ENCODE data around the gene OGG1. TPM values are rescaled to one million over a fixed set of nuclear protein-coding genes. Genes with fewer than 3 reads are reported as not detected.

The OGG1 gene
- total RNA-seq, 2 experiments from 2014 or later: 35.7 to 36.5 TPM

DNA sequence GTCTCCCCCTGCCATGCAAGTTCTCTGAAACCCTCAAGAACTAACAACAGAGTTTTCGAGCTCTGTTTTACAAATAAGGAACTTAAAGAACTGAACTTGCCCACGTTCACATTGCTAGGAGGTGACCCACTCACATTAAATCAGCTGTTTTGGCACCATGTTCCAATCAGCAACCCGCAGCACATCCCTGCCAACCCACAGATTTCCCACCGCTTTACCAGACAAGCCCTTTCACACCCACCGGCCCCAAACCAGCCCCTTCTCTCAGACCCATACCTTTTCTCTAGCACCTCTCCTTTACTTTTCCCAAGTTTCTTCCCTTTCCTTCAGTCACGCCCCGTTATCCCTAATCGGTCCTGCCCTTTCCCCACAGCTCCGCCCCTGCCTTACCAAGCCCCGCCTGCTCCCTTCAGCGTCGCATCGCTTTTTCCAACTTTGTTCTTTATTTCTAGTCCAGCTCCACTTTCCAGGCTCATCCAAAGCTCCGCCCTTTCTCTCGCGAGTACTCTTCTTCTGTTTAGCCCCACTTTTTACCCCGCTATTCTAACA is 19.0 kb upstream of the OGG1 start:
- ChIA-PET CTCF (interaction anchor here (1.3 to 1.9 kb wide), 3 partner anchors 19 to 62 kb away, joined by 4 to 7 read pairs (median 5); partner anchors contain the start of genes ARPC4, CAMK1, OGG1 and TADA3), POLR2A (interaction anchor here (1.0 to 2.7 kb wide), 7 partner anchors 12 to 334 kb away, joined by 3 to 10 read pairs (median 3); partner anchors contain the start of genes ARPC4, CRELD1 and TADA3)
- Mint-ChIP-seq H3K27ac (peak overlapping the region; percentile 96), H3K4me3 (peak overlapping the region; percentile 88), H3K9me3 (no peaks in the 10 kb centered on the region), H3K4me1 (ENCODE audit: low read depth) (peaks cover 68% of the 10 kb centered on the region), H3K36me3 (peaks cover 15% of the 10 kb centered on the region), H3K27me3 (no peaks in the 10 kb centered on the region)
- intact Hi-C loops (cut with micrococcal nuclease): loop anchor here (1.0 to 10.0 kb wide), 9 partner anchors 20 to 767 kb away; partner anchors contain the start of genes CRELD1, MTMR14, RAD18 and TADA3
- DNase-seq: no peak

DNA sequence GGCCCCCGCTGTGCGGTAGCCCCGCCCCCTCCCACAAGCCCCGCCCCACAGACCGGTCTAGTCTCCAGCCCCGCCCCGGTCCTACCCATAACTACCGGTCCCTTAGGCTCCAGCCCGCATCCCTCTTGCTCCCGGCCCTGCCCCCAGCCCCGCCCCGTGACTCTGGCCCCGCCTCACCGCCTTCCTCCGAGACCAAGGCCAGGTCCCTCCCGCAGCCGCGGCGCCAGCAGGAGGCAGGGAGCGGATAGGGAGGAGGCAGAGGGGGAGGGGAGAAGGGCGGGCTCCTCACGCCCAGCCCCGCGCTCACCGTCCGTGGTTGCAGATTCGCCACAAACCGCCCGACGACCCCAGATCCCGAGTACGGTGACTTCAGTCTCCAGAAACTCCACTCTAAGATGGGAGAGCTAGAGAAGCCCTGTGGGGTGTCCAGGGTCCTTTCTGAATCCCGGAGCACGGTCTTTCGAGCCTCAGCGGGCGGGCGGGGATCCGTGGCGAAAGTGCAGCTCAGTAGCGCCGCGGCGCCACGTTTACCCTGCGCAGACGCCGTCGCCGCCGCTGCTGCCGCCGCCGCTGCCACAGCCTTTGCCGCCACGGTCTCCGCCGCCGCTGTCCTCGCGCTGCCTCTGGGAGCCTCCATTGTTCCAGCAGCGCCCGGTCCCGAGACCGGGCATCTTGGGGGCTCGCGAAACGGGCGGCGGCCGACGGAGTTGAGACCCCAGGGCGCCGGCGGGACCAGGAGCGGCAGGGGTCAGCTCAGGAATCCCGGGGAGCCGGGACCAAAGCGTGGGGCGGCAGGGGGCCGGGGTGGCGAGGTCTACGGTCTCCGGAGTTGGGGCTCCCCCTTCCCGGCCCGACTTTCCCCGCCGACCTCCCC is 18.3 kb upstream of the OGG1 start, which contains the start of gene BRPF1:
Gene BRPF1 (plus strand): TSS at position 530 of the 874 bp plus-strand sequence. CDS start 2,406 bp downstream, outside the sequence.
- Mint-ChIP-seq H3K4me1 (ENCODE audit: low read depth) (peaks cover 72% of the 10 kb centered on the region), H3K9me3 (no peaks in the 10 kb centered on the region), H3K27me3 (no peaks in the 10 kb centered on the region), H3K27ac (peak within 1 kb of the TSS; percentile 96), H3K4me3 (peak within 1 kb of the TSS; percentile 88), H3K36me3 (peaks cover 17% of the 10 kb centered on the region)
- ChIA-PET POLR2A (interaction anchor here (0.5 to 2.7 kb wide), 9 partner anchors 11 to 342 kb away, joined by 3 to 10 read pairs (median 3); partner anchors contain the start of genes ARPC4, CRELD1 and TADA3), CTCF (interaction anchor here (1.0 to 1.9 kb wide), 5 partner anchors 12 to 228 kb away, joined by 3 to 7 read pairs (median 5); partner anchors contain the start of genes ARPC4, CAMK1, OGG1 and TADA3)
- DNase-seq: peak; percentile 100
- intact Hi-C loops (cut with micrococcal nuclease): loop anchor here (1.0 to 10.0 kb wide), 9 partner anchors 19 to 768 kb away; partner anchors contain the start of genes CRELD1, MTMR14, RAD18 and TADA3

DNA sequence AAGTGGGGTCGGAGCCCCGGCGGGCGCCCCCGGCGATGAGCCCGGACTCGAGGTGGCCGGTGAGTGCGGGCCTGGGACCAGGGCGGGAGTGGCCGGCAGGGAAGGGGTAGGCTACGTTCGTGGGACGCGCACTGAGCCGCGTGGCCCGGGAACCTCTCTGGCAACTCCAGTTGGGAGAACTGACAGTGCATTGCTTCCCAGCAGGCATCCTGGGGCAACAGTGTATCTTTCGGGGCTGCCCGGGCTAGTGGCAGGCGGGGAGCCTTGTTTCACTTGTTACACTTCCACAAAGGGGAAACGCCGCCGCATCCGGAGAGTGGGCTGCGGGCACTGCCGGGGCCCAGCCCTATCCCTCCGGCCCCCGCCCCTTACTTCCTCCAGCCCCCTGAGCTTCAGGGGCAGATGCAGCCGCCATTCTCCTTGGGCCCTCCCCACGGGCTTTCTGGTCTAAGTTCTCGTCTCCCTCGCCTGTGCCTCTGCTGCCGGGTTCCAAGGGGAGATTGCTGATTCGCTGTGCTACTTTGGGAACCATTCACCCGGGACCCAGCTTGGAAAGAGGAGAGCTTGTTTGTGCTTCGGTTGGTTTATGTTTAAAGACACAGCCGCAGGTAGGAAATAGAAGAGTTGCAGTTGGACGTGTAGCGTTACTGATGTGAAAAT is 17.5 kb upstream of the OGG1 start:
- Mint-ChIP-seq H3K27me3 (no peaks in the 10 kb centered on the region), H3K4me3 (peak overlapping the region; percentile 88), H3K9me3 (no peaks in the 10 kb centered on the region), H3K27ac (peak overlapping the region; percentile 83), H3K36me3 (peaks cover 22% of the 10 kb centered on the region), H3K4me1 (ENCODE audit: low read depth) (peaks cover 72% of the 10 kb centered on the region)
- intact Hi-C loops (cut with micrococcal nuclease): loop anchor here (5.0 to 10.0 kb wide), 2 partner anchors 200 to 513 kb away; partner anchors contain the start of genes CRELD1 and TATDN2
- POLR2A ChIA-PET: interaction anchor here (0.8 to 2.7 kb wide), 15 partner anchors 10 to 336 kb away, joined by 3 to 10 read pairs (median 3); partner anchors contain the start of genes ARPC4, CRELD1, OGG1 and TADA3
- DNase-seq: peak; percentile 67
- CTCF ChIA-PET: interaction anchor here (1.0 to 1.9 kb wide), 7 partner anchors 11 to 228 kb away, joined by 3 to 8 read pairs (median 4); partner anchors contain the start of genes ARPC4, CAMK1, OGG1 and TADA3

GRCh38 chr3:9732740-9733115 is 17.0 kb upstream of the OGG1 start:
- ChIA-PET POLR2A (interaction anchor here (1.1 to 2.7 kb wide), 10 partner anchors 11 to 336 kb away, joined by 3 to 10 read pairs (median 3); partner anchors contain the start of genes ARPC4, OGG1 and TADA3), CTCF (interaction anchor here (0.7 to 1.5 kb wide), 5 partner anchors 11 to 229 kb away, joined by 3 to 8 read pairs (median 3); partner anchors contain the start of gene OGG1)
- peaks cover 68% of the 10 kb centered on the region for H3K4me1 Mint-ChIP-seq (ENCODE audit: low read depth)
- peak overlapping the region; percentile 88 for H3K4me3 Mint-ChIP-seq
- H3K9me3 Mint-ChIP-seq: no peaks in the 10 kb centered on the region
- intact Hi-C loops (cut with micrococcal nuclease): loop anchor here (5.0 to 10.0 kb wide), 2 partner anchors 200 to 512 kb away; partner anchors contain the start of genes CRELD1 and TATDN2
- H3K36me3 Mint-ChIP-seq: peaks cover 22% of the 10 kb centered on the region
- H3K27me3 Mint-ChIP-seq: no peaks in the 10 kb centered on the region
- H3K27ac Mint-ChIP-seq: peak overlapping the region; percentile 83
- DNase-seq: no peak

DNA sequence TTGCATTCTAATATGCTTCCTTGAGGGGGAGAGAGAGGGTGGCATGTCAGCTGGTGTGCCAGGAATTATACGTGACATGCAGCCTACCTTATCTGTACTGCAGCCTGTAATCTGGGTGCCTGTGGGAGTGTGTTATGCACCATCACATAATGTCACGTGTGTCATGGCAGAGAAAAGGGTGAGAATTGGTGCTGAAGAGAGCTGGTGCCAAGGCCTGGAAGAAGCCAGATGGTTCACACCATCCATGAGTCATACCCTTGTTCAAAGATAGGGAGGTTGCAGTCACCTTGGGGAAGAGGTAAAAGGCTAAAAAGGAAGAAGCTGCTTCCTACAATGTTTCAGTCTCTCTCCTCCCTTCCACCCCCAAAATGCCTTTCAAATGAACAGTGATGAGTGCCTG is 12.9 kb upstream of the OGG1 start:
- Mint-ChIP-seq H3K36me3 (peaks cover 50% of the 10 kb centered on the region), H3K9me3 (no peaks in the 10 kb centered on the region), H3K4me3 (no peak overlapping the region), H3K4me1 (ENCODE audit: low read depth) (peaks cover 49% of the 10 kb centered on the region), H3K27ac (peak overlapping the region; percentile 49), H3K27me3 (no peaks in the 10 kb centered on the region)
- CTCF ChIA-PET: interaction anchor here (0.7 to 1.2 kb wide), 5 partner anchors 9 to 235 kb away, joined by 3 to 9 read pairs (median 4); partner anchors contain the start of gene OGG1
- POLR2A ChIA-PET: no interaction called here
- peak; percentile 20 for DNase-seq
- intact Hi-C loops (cut with micrococcal nuclease): loop anchor here (10.0 kb wide), 1 partner anchor 508 kb away; the partner anchor contains the start of gene TATDN2

DNA sequence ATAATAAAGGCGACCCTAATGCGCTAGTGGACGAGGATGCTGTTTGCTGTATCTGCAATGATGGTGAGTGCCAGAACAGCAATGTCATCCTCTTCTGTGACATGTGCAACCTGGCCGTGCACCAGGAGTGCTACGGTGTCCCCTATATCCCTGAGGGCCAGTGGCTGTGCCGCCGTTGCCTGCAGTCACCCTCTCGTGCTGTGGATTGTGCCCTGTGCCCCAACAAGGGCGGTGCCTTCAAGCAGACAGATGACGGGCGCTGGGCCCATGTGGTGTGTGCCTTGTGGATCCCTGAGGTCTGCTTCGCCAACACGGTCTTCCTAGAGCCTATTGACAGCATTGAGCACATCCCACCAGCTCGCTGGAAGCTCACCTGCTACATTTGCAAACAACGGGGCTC is 10.6 kb upstream of the OGG1 start:
- Mint-ChIP-seq H3K4me3 (no peak overlapping the region), H3K27me3 (no peaks in the 10 kb centered on the region), H3K27ac (no peak overlapping the region), H3K36me3 (peaks cover 59% of the 10 kb centered on the region), H3K4me1 (ENCODE audit: low read depth) (peaks cover 30% of the 10 kb centered on the region), H3K9me3 (no peaks in the 10 kb centered on the region)
- CTCF ChIA-PET: interaction anchor here (1.6 kb wide), 1 partner anchor 12 kb away, joined by 7 read pairs; no protein-coding TSS in a partner anchor
- POLR2A ChIA-PET: interaction anchor here (0.8 kb wide), 1 partner anchor 581 kb away, joined by 3 read pairs; the partner anchor contains the start of gene SEC13
- no peak for DNase-seq
- intact Hi-C loops (cut with micrococcal nuclease): loop anchor here (10.0 kb wide), 1 partner anchor 506 kb away; the partner anchor contains the start of gene TATDN2

DNA sequence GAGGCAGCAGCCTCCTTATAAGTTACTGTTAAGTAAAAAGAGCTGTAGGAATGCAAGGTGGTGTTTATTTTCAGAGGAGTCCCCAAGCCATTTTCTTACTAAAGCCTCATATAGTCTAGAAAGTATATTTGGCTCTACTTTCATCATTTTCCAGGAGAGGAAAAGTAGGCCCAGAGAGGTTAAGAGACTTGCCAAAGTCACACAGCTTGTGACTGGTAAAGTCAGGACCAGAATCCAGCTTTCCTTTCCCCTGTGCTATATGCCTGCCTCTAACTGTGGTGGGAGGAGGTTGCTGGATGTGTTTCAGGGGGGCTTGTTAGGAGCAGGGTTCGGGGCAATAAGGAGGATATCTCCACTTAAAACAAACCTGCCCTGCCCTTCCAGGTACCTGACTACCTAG is 7.2 kb upstream of the OGG1 start:
- CTCF ChIA-PET: interaction anchor here (1.3 kb wide), 2 partner anchors 10 to 16 kb away, joined by 3 to 4 read pairs; partner anchors contain the start of gene BRPF1
- peaks cover 70% of the 10 kb centered on the region for H3K36me3 Mint-ChIP-seq
- no peak overlapping the region for H3K27ac Mint-ChIP-seq
- H3K9me3 Mint-ChIP-seq: no peaks in the 10 kb centered on the region
- H3K4me1 Mint-ChIP-seq (ENCODE audit: low read depth): peaks cover 19% of the 10 kb centered on the region
- intact Hi-C loops (cut with micrococcal nuclease): no loop called here
- H3K27me3 Mint-ChIP-seq: no peaks in the 10 kb centered on the region
- POLR2A ChIA-PET: interaction anchor here (1.4 kb wide), 1 partner anchor 11 kb away, joined by 3 read pairs; the partner anchor contains the start of gene BRPF1
- H3K4me3 Mint-ChIP-seq: no peak overlapping the region
- DNase-seq: no peak

DNA sequence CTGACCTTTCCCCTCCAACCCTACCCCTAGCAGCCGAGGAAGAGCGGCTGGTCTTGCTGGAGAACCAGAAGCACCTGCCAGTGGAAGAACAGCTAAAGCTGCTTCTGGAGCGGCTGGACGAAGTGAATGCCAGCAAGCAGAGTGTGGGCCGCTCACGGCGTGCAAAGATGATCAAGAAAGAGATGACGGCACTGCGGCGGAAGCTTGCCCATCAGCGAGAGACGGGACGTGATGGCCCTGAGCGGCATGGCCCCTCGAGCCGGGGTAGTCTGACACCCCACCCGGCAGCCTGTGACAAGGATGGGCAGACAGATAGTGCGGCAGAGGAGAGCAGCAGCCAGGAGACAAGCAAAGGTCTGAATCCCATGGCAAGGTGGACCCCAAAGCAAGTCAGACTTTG is 6.2 kb upstream of the OGG1 start:
- H3K36me3 Mint-ChIP-seq: peaks cover 70% of the 10 kb centered on the region
- DNase-seq: no peak
- H3K27ac Mint-ChIP-seq: no peak overlapping the region
- no peak overlapping the region for H3K4me3 Mint-ChIP-seq
- CTCF ChIA-PET: interaction anchor here (1.3 kb wide), 1 partner anchor 11 kb away, joined by 3 read pairs; the partner anchor contains the start of gene BRPF1
- no peaks in the 10 kb centered on the region for H3K9me3 Mint-ChIP-seq
- H3K4me1 Mint-ChIP-seq (ENCODE audit: low read depth): peaks cover 19% of the 10 kb centered on the region
- intact Hi-C loops (cut with micrococcal nuclease): no loop called here
- no peaks in the 10 kb centered on the region for H3K27me3 Mint-ChIP-seq
- POLR2A ChIA-PET: interaction anchor here (0.7 kb wide), 1 partner anchor 11 kb away, joined by 3 read pairs; no protein-coding TSS in a partner anchor

DNA sequence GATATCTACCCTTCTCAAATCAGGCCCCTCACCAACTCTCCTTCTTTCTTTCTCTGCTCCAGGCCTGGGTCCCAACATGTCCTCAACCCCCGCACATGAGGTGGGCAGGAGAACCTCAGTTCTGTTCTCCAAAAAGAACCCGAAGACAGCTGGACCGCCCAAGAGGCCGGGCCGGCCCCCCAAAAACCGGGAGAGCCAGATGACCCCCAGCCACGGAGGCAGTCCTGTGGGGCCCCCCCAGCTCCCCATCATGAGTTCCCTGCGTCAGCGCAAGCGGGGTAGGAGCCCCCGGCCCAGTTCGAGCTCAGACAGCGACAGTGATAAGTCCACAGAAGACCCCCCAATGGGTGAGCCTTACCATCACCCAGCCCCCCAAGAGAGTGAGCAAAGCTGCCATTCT is 5.6 kb upstream of the OGG1 start:
- peaks cover 20% of the 10 kb centered on the region for H3K4me1 Mint-ChIP-seq (ENCODE audit: low read depth)
- no peaks in the 10 kb centered on the region for H3K27me3 Mint-ChIP-seq
- H3K27ac Mint-ChIP-seq: no peak overlapping the region
- no peaks in the 10 kb centered on the region for H3K9me3 Mint-ChIP-seq
- CTCF ChIA-PET: no interaction called here
- POLR2A ChIA-PET: no interaction called here
- intact Hi-C loops (cut with micrococcal nuclease): no loop called here
- DNase-seq: no peak
- peaks cover 67% of the 10 kb centered on the region for H3K36me3 Mint-ChIP-seq
- H3K4me3 Mint-ChIP-seq: no peak overlapping the region

DNA sequence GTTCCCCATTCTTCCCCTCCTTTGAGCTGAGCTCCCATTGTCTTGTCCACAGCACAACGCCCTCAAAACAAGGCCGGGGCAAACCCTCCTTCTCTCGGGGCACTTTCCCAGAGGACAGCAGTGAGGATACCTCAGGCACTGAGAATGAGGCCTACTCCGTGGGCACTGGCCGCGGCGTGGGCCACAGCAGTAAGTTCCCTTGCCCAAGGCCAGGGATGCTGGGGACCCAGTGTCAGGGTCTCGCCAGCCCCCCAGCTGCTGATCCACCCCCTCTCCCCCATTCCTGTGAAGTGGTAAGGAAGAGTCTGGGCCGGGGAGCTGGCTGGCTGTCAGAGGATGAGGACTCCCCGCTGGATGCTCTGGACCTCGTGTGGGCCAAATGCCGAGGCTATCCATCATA is 4.2 kb upstream of the OGG1 start:
- POLR2A ChIA-PET: no interaction called here
- H3K9me3 Mint-ChIP-seq: no peaks in the 10 kb centered on the region
- no peak overlapping the region for H3K4me3 Mint-ChIP-seq
- DNase-seq: no peak
- peaks cover 23% of the 10 kb centered on the region for H3K4me1 Mint-ChIP-seq (ENCODE audit: low read depth)
- peaks cover 61% of the 10 kb centered on the region for H3K36me3 Mint-ChIP-seq
- intact Hi-C loops (cut with micrococcal nuclease): no loop called here
- no peaks in the 10 kb centered on the region for H3K27me3 Mint-ChIP-seq
- no peak overlapping the region for H3K27ac Mint-ChIP-seq
- CTCF ChIA-PET: interaction anchor here (1.3 kb wide), 1 partner anchor 18 kb away, joined by 4 read pairs; no protein-coding TSS in a partner anchor

GRCh38 chr3:9746330-9746729 is 3.4 kb upstream of the OGG1 start:
- intact Hi-C loops (cut with micrococcal nuclease): no loop called here
- H3K36me3 Mint-ChIP-seq: peaks cover 60% of the 10 kb centered on the region

More at GRCh38 chr3:9746330-9746729, 3.4 kb upstream of the OGG1 start:
- DNase-seq: peak; percentile 57
- no peaks in the 10 kb centered on the region for H3K9me3 Mint-ChIP-seq
- H3K4me1 Mint-ChIP-seq (ENCODE audit: low read depth): peaks cover 30% of the 10 kb centered on the region
- no peaks in the 10 kb centered on the region for H3K27me3 Mint-ChIP-seq
- ChIA-PET CTCF (interaction anchor here (1.3 kb wide), 1 partner anchor 19 kb away, joined by 4 read pairs; no protein-coding TSS in a partner anchor), POLR2A (no interaction called here)
- no peak overlapping the region for H3K4me3 Mint-ChIP-seq
- H3K27ac Mint-ChIP-seq: peak overlapping the region; percentile 74
